GM12878 (cell line): Measurements from ENCODE around the gene TADA1. TPM values are rescaled to one million over a fixed set of nuclear protein-coding genes. Genes with fewer than 3 reads are reported as not detected.

Source experiments
- BACH1 ChIP-seq: fragments of 450-650 bp; IDR thresholded peaks from 2 replicates; pipeline ENCODE4 v1.6.1; 2017; ENCODE audit warnings: mild to moderate bottlenecking, borderline replicate concordance
- MXI1 ChIP-seq: fragments of 150-350 bp; IDR thresholded peaks from 2 replicates; pipeline ENCODE4 v1.6.1; 2011; ENCODE audit warnings: low read depth, mild to moderate bottlenecking, inconsistent platforms, low read length, improper control_type of control experiment
- RUNX3 ChIP-seq: IDR thresholded peaks from 2 replicates; pipeline ENCODE4 v1.6.1; 2012; ENCODE audit warnings: low read length, inconsistent platforms
- SREBF2 ChIP-seq: IDR thresholded peaks from 2 replicates; pipeline ENCODE4 v1.6.1; 2012; ENCODE audit warnings: mild to moderate bottlenecking, low read length
- STAT1 ChIP-seq: fragments of 450-650 bp; conservative IDR thresholded peaks from 2 replicates; pipeline ENCODE4 v1.6.1; 2014; ENCODE audit warnings: antibody characterized with exemption, mild to moderate bottlenecking
- STAT3 ChIP-seq: IDR thresholded peaks from 2 replicates; pipeline ENCODE4 v1.6.1; 2011; ENCODE audit warnings: low read depth, low read length, improper control_type of control experiment
- TAF1 ChIP-seq: IDR thresholded peaks from 2 replicates; pipeline ENCODE4 v1.6.1; 2011; ENCODE audit warnings: mild to moderate bottlenecking, low read depth, low read length, borderline replicate concordance
- polyA plus RNA-seq, 11 experiments: library from polyadenylated mRNA; depleted of rRNA in 4 of 11; unstranded in 6 of 11; stranded (reverse) in 5 of 11; fragments of >200 nt; fragmentation: Nextera tagmentation in 4 of 11; fragmentation: Illumina TruSeq in 1 of 11; extraction: Ambion mirVana in 4 of 11; extraction: Trizol in 1 of 11; gene quantifications; 1 replicate in 1 of 11; 2 replicates in 10 of 11; pipeline versions ENCODE4 v1.2.1 to v1.2.3, GENCODE V29; 2011 to 2016; ENCODE audit warnings: inconsistent platforms in 2 of 11, missing spikeins in 2 of 11, low read depth in 1 of 11
- total RNA-seq, 4 experiments: library from RNA; depleted of rRNA in 3 of 4; stranded (reverse); fragments of >200 nt in 3 of 4; fragmentation: Illumina TruSeq in 1 of 4; extraction: Trizol in 1 of 4; gene quantifications; 2 replicates each; pipeline versions ENCODE4 v1.2.1 to v1.2.3, GENCODE V29; 2013 to 2021
- TF ChIP-seq, protein P1 (sequence below): fragments of 450-650 bp; IDR thresholded peaks from 2 replicates; pipeline ENCODE4 v1.6.1; 2017; ENCODE audit warnings: borderline replicate concordance
- TF ChIP-seq, protein P2 (sequence below): fragments of 450-650 bp; formaldehyde crosslinking; IDR thresholded peaks from 2 replicates; pipeline ENCODE4 v1.4.0; 2020; ENCODE audit warnings: mild to moderate bottlenecking, moderate library complexity

Gene TADA1
- total and polyA plus RNA-seq, 10 of the 15 experiments (the other 5 are each of a cell fraction or from before 2014, with no cell fraction given) = 15.2 to 38.6 (median 26.5) TPM

DNA sequence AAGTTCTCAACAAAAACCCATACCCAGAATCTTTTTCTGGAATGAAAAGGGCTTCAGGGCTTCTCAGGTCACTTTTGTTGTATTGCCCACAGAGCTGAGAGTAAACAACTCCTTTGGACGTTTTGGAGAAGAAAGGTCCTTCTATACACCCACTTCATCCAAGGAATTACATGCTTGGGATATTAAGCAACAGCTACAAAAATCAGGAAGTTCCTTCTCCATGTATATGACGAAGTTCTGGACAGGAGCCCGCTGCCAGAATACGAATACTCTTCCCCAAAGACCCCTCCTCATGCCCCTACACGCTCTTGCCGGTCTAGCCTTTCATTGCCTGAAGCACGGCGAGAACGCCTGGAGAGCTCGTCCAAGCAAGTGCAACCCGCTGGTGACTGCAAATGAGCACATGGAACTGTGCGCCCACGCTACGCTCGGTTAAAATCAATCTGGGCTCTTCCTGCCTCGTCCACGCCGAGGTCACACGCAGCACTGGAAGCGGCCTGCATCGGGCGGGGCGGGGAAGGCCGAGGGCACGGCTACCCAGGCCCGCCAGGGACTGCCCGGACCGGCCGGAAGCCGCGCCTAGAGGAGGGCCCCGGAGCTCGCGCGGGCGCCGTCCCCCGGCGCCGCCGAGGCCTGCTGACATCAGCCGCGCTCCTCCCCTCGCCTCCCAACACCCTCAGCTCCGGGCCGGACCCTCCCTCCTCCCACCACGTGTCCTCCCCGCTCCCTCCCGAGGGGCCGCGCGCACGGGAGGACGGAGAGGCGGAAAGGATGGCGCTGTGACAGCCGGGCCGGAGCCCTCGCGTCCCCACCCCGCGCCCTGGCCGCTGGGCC lies 37.1 kb downstream of the TADA1 start, which contains the start of gene POGK (continued):
- no peak for TF ChIP-seq SREBF2
- TF ChIP-seq, protein P1, sequence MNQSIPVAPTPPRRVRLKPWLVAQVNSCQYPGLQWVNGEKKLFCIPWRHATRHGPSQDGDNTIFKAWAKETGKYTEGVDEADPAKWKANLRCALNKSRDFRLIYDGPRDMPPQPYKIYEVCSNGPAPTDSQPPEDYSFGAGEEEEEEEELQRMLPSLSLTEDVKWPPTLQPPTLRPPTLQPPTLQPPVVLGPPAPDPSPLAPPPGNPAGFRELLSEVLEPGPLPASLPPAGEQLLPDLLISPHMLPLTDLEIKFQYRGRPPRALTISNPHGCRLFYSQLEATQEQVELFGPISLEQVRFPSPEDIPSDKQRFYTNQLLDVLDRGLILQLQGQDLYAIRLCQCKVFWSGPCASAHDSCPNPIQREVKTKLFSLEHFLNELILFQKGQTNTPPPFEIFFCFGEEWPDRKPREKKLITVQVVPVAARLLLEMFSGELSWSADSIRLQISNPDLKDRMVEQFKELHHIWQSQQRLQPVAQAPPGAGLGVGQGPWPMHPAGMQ = no peak
- no peak; the same call in 1 of the 2 replicates for TF ChIP-seq STAT1
- TF ChIP-seq MXI1 = peak; percentile 93
- peak; percentile 64; the same call in 1 of the 2 replicates for TF ChIP-seq TAF1
- TF ChIP-seq STAT3 = no peak
- no peak for TF ChIP-seq RUNX3
- TF ChIP-seq, protein P2, sequence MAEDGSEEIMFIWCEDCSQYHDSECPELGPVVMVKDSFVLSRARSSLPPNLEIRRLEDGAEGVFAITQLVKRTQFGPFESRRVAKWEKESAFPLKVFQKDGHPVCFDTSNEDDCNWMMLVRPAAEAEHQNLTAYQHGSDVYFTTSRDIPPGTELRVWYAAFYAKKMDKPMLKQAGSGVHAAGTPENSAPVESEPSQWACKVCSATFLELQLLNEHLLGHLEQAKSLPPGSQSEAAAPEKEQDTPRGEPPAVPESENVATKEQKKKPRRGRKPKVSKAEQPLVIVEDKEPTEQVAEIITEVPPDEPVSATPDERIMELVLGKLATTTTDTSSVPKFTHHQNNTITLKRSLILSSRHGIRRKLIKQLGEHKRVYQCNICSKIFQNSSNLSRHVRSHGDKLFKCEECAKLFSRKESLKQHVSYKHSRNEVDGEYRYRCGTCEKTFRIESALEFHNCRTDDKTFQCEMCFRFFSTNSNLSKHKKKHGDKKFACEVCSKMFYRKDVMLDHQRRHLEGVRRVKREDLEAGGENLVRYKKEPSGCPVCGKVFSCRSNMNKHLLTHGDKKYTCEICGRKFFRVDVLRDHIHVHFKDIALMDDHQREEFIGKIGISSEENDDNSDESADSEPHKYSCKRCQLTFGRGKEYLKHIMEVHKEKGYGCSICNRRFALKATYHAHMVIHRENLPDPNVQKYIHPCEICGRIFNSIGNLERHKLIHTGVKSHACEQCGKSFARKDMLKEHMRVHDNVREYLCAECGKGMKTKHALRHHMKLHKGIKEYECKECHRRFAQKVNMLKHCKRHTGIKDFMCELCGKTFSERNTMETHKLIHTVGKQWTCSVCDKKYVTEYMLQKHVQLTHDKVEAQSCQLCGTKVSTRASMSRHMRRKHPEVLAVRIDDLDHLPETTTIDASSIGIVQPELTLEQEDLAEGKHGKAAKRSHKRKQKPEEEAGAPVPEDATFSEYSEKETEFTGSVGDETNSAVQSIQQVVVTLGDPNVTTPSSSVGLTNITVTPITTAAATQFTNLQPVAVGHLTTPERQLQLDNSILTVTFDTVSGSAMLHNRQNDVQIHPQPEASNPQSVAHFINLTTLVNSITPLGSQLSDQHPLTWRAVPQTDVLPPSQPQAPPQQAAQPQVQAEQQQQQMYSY (CRISPR knock-in tag) = no peak
- TF ChIP-seq BACH1 = peak; percentile 79
